CD4-positive, alpha-beta T cell (primary cell): ENCODE data around the gene PDE3A. TPM values are rescaled to one million over a fixed set of nuclear protein-coding genes. Genes with fewer than 3 reads are reported as not detected.

Experiments
- ATAC-seq: fragments of 200-7000 bp; cut with Tn5 transposase; one replicate; pipeline ENCODE4 v1.10.0; 2022; ENCODE audit warnings: mild to moderate bottlenecking; ENCODE audit not compliant: poor library complexity
- CTCF ChIA-PET: fragments of 350-600 bp; sonication (Branson Sonifier 250); formaldehyde crosslinking; loops from one replicate; lab custom pipeline; 2021; ENCODE audit warnings: antibody characterized with exemption, inconsistent platforms; lab: Charles Lee
- POLR2A ChIA-PET: fragments of 350-600 bp; sonication (Branson Sonifier 250); formaldehyde crosslinking; loops from one replicate; lab custom pipeline; 2021; ENCODE audit warnings: antibody characterized with exemption, inconsistent platforms; lab: Charles Lee
- DNase-seq, 14 experiments: peaks; one replicate each; pipeline ENCODE4 v3.0.0-alpha.2; 2013 to 2020; ENCODE audit warnings: mixed read lengths in 2 of 14
- H3K27ac ChIP-seq, 2 donors: one replicate each; pipeline versions ENCODE4 v1.5.1 to v1.7.0; 2013; ENCODE audit warnings: low read length in 2 of 2, low read depth in 1 of 2, mild to moderate bottlenecking in 1 of 2
- H3K27me3 ChIP-seq, 2 experiments: 1 replicate in 1 of 2; 2 replicates in 1 of 2; pipeline versions ENCODE4 v1.6.1 to v1.7.0; 2013; ENCODE audit warnings: low read length in 2 of 2, control low read depth in 1 of 2, mild to moderate bottlenecking in 1 of 2, moderate library complexity in 1 of 2; ENCODE audit not compliant: insufficient read depth in 2 of 2, control insufficient read depth in 1 of 2
- H3K36me3 ChIP-seq: one replicate; pipeline ENCODE4 v1.6.1; 2013; ENCODE audit warnings: low read length, control low read depth; ENCODE audit not compliant: insufficient read depth
- H3K4me1 ChIP-seq: one replicate; pipeline ENCODE4 v1.6.1; 2013; ENCODE audit warnings: low read length, control low read depth; ENCODE audit not compliant: insufficient read depth
- H3K4me3 ChIP-seq: one replicate; pipeline ENCODE4 v1.5.1; 2013; ENCODE audit warnings: mild to moderate bottlenecking, low read length, moderate library complexity
- H3K9me3 ChIP-seq, 2 experiments: 1 replicate in 1 of 2; 2 replicates in 1 of 2; pipeline versions ENCODE4 v1.6.1 to v1.7.0; 2013; ENCODE audit warnings: low read length in 2 of 2, mild to moderate bottlenecking in 2 of 2, control low read depth in 1 of 2, moderate library complexity in 1 of 2; ENCODE audit not compliant: control insufficient read depth in 1 of 2, insufficient read depth in 1 of 2
- H3K27ac Mint-ChIP-seq: one replicate; pipeline ENCODE4 v1.8.0; 2020; ENCODE audit warnings: mixed read lengths
- H3K27me3 Mint-ChIP-seq: one replicate; pipeline ENCODE4 v1.8.0; 2021; ENCODE audit warnings: mixed read lengths
- H3K36me3 Mint-ChIP-seq: one replicate; pipeline ENCODE4 v1.8.0; 2021; ENCODE audit warnings: low read depth, mixed read lengths
- H3K4me1 Mint-ChIP-seq: one replicate; pipeline ENCODE4 v1.8.0; 2021; ENCODE audit warnings: low read depth, mixed read lengths
- H3K4me3 Mint-ChIP-seq: one replicate; pipeline ENCODE4 v1.8.0; 2020; ENCODE audit warnings: mild to moderate bottlenecking, mixed read lengths
- H3K9me3 Mint-ChIP-seq: one replicate; pipeline ENCODE4 v1.8.0; 2020; ENCODE audit warnings: mixed read lengths
- CTCF ChIP-seq: fragments of 200-600 bp; IDR thresholded peaks from one replicate; pipeline ENCODE4 v1.8.0; 2022; ENCODE audit warnings: antibody characterized with exemption, mild to moderate bottlenecking
- intact Hi-C, 2 experiments: fragments of 100-400 bp; cut with DNase I in 1 of 2; cut with micrococcal nuclease in 1 of 2; formaldehyde crosslinking; loops; one replicate each; pipeline versions ENCODE4 v1.15.1 to v1.9.0; 2023 to 2025; cut with DNase I, micrococcal nuclease
- total RNA-seq, 174 experiments: library from RNA in 2 of 174; stranded (reverse) in 2 of 174; gene quantifications; one replicate each; pipeline ENCODE4 v1.2.3 and lab custom pipeline; 2021 to 2026

Gene PDE3A
- total RNA-seq, 2 experiments from 2014 or later = not detected

GRCh38 chr12:20375560-20375959 is 7.2 kb downstream of the PDE3A start:
- H3K27ac Mint-ChIP-seq = no peak overlapping the region
- CTCF ChIA-PET = no interaction called here
- POLR2A ChIA-PET = no interaction called here

GRCh38 chr12:20376984-20377383 is 8.6 kb downstream of the PDE3A start:
- no peaks in the 10 kb centered on the region for H3K4me1 ChIP-seq
- no peaks in the 10 kb centered on the region for H3K36me3 ChIP-seq
- H3K4me3 ChIP-seq = no peak overlapping the region
- peaks cover 21% of the 10 kb centered on the region for H3K27me3 Mint-ChIP-seq
- CTCF ChIA-PET = no interaction called here
- intact Hi-C loops = no loop called here
- DNase-seq = peak in 2 of 14 experiments; percentile 1 to 3
- no peaks in the 10 kb centered on the region for H3K27me3 ChIP-seq
- no peak overlapping the region for H3K27ac Mint-ChIP-seq
- no peak overlapping the region for H3K4me3 Mint-ChIP-seq
- POLR2A ChIA-PET = no interaction called here
- no peaks in the 10 kb centered on the region for H3K4me1 Mint-ChIP-seq
- H3K36me3 Mint-ChIP-seq = no peaks in the 10 kb centered on the region
- ATAC-seq = no peak
- H3K27ac ChIP-seq = no peak overlapping the region
- no peak for TF ChIP-seq CTCF
- no peaks in the 10 kb centered on the region for H3K9me3 Mint-ChIP-seq
- no peaks in the 10 kb centered on the region for H3K9me3 ChIP-seq

More at GRCh38 chr12:20375560-20375959, 7.2 kb downstream of the PDE3A start:
- Mint-ChIP-seq H3K27me3 (peaks cover 32% of the 10 kb centered on the region), H3K36me3 (no peaks in the 10 kb centered on the region), H3K4me3 (no peak overlapping the region), H3K4me1 (no peaks in the 10 kb centered on the region), H3K9me3 (no peaks in the 10 kb centered on the region)
- intact Hi-C loops = no loop called here
- H3K36me3 ChIP-seq = no peaks in the 10 kb centered on the region
- ATAC-seq = no peak
- H3K4me3 ChIP-seq = no peak overlapping the region
- no peak for DNase-seq
- H3K9me3 ChIP-seq = no peaks in the 10 kb centered on the region
- no peaks in the 10 kb centered on the region for H3K4me1 ChIP-seq
- H3K27ac ChIP-seq = no peak overlapping the region
- no peak for TF ChIP-seq CTCF
- H3K27me3 ChIP-seq = peaks cover 0 to 8% of the 10 kb centered on the region in 2 experiments

GRCh38 chr12:20377750-20378149 is 9.4 kb downstream of the PDE3A start:
- Histone ChIP-seq H3K9me3 (no peaks in the 10 kb centered on the region), H3K27ac (no peak overlapping the region), H3K4me3 (no peak overlapping the region), H3K27me3 (no peaks in the 10 kb centered on the region), H3K4me1 (no peaks in the 10 kb centered on the region), H3K36me3 (no peaks in the 10 kb centered on the region)
- H3K4me3 Mint-ChIP-seq = no peak overlapping the region
- no peaks in the 10 kb centered on the region for H3K4me1 Mint-ChIP-seq
- no peak overlapping the region for H3K27ac Mint-ChIP-seq
- H3K36me3 Mint-ChIP-seq = no peaks in the 10 kb centered on the region
- CTCF ChIA-PET = no interaction called here
- no peaks in the 10 kb centered on the region for H3K9me3 Mint-ChIP-seq
- no peak for TF ChIP-seq CTCF
- intact Hi-C loops = no loop called here
- DNase-seq (no peak), ATAC-seq (no peak)
- H3K27me3 Mint-ChIP-seq = peaks cover 19% of the 10 kb centered on the region
- POLR2A ChIA-PET = no interaction called here
